ENCODE results near the gene UHMK1.
"Not testable (repeated sequence)": the region's sequence is repeated elsewhere in the genome, so short reads cannot be mapped to it uniquely, and the experiment has no call there.

The UHMK1 gene, protein sequence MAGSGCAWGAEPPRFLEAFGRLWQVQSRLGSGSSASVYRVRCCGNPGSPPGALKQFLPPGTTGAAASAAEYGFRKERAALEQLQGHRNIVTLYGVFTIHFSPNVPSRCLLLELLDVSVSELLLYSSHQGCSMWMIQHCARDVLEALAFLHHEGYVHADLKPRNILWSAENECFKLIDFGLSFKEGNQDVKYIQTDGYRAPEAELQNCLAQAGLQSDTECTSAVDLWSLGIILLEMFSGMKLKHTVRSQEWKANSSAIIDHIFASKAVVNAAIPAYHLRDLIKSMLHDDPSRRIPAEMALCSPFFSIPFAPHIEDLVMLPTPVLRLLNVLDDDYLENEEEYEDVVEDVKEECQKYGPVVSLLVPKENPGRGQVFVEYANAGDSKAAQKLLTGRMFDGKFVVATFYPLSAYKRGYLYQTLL

DNA sequence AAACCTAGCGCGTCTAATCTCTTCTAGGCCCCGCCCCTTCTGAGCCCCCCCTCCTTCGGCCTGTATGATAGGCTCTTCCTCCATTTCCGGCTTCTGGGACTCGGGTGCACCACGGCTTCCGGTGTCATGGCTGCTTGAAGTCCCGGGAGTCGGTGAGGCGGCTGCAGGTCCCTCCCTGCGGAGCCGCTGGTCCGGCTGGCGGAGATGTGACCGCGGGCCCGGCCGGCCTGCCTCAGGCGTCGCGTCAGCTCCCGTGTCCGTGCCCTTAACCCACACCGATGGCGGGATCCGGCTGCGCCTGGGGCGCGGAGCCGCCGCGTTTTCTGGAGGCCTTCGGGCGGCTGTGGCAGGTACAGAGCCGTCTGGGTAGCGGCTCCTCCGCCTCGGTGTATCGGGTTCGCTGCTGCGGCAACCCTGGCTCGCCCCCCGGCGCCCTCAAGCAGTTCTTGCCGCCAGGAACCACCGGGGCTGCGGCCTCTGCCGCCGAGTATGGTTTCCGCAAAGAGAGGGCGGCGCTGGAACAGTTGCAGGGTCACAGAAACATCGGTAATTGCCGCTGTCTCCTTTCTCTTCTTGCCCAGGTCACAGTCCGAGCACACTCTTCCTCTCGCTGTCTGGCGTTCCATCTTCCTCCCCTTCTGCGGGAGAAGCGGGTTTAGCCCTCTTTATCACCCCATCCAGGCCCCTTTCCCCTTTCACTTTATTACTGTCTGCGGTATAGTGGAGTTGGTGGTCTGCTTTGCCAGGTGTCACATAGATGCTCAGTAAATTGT lies at the start of gene UHMK1:
Gene UHMK1, plus strand, starts transcription at position 96 of the 773 bp plus-strand sequence. Its CDS starts 183 bp downstream, at position 279.
- peak; percentile 88 for DNase-seq (ENCODE audit: low read depth)

DNA sequence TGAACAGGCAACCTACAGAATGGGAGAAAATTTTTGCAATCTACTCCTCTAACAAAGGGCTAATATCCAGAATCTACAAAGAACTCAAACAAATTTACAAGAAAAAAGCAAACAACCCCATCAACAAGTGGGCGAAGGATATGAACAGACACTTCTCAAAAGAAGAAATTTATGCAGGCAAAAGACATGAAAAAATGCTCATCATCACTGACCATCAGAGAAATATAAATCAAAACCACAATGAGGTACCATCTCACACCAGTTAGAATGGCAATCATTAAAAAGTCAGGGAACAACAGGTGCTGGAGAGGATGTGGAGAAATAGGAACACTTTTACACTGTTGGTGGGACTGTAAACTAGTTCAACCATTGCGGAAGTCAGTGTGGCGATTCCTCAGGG lies 43.3 kb upstream of the UHMK1 start:
- DNase-seq (ENCODE audit: low read depth) = not testable (repeated sequence)

DNA sequence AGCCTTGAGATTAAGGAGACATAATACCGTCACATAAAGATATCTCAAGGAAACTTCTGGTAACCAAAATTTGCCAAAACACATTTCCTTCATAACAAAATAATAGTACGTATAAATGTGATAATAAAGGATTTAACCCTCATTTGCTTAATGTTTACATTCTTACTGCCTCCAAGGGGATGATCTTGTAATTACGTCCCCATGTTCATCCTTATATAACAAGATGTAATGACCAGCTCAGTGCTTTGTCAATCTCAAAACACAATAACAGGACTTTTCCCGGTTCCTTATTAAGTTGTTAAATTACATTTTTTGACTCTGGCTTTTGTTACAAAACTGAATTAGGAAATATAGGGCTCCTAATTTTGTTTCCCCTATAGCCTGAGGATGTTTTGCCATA lies 41.3 kb upstream of the UHMK1 start:
- DNase-seq (ENCODE audit: low read depth) = no peak

DNA sequence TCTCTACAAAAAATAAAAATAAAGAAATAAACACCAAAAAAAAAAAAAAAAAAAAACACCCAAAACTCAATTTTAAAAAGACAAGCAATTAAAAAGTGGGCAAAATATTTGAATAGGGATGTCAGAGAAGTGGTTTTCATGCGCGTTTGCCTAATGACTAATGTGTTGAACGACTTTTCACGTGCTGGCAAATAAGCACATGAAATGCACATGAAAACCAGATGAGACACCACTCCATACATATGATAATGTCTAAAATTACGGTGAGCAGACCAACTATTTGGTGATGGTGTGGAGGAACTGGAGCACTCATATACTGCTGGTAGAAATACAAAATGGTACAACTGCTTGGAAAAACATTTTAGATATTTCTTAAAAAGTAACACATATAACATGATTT lies 39.4 kb upstream of the UHMK1 start:
- no peak for DNase-seq (ENCODE audit: low read depth)

DNA sequence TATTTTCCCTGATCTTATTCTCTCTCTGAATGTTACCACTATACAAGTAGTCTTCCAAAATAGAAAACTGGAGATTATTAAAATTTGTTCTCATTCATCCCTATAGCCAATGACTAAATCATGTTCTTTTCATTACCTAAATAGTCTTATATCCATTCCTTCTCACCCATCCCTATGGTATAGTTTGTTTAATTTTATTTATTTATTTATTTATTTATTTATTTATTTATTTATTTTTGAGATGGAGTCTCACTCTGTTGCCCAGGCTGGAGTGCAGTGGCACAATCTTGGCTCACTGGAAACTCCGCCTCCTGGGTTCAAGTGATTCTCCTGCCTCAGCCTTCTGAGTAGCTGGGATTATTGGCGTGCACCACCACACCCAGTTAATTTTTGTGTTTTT lies 35.2 kb upstream of the UHMK1 start:
- DNase-seq (ENCODE audit: low read depth) = not testable (repeated sequence)

DNA sequence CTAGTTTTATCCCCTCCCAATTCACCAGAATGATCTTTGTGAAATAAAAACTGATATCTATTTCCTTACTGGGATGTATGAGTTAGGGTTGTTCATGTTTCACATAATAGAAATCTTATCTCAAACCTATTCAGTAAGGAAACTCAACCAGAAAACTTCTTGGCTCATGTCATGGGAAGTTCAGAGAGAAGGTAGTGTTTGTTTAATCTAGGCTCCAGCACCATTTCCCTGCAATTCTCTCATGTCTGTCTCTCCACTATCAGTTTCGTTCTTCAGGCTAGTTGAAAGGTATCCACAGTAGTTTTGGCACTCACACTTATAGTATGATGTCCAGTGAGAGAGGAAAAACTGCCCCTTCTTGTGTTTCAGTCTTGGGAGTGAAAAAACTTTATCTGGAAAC lies 34.6 kb upstream of the UHMK1 start:
- DNase-seq (ENCODE audit: low read depth) = no peak

DNA sequence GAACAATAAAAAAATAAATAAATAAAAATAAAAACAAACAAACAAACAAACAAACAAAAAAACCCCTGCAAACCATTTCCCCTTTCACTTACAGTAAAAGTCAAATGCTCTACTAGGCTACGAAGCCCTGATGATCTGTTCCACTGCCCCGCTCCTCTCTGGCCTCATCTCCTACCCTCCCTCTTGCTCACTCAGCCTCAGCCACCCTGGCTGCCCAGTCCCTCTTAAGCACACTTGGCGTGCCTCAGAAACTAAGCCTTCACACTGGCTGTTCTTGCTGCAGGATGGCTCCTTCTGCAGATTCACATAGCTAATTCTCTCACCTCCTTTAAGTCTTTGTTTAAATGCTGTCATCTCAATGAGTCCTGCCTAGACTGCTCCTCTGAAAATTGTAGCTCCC lies 30.8 kb upstream of the UHMK1 start:
- DNase-seq (ENCODE audit: low read depth) = no peak

DNA sequence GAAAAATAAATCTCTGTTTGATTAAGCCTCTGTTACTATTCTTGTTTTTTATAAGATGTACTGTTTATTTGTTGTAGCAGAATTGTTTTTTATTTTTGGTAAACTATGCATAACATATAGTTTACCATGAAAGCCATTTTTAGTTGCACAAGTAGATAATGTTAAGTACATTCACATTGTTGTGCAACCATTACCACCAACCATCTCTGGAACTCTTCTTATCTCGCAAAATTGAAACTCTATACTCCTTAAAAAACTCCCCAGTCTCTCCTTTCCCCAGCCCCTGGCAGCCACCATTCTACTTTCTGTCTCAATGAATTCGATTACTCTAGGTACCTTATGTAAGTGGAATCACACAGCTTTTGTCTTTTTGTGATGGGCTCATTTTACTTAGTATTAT lies 27.4 kb upstream of the UHMK1 start:
- DNase-seq (ENCODE audit: low read depth) = no peak

DNA sequence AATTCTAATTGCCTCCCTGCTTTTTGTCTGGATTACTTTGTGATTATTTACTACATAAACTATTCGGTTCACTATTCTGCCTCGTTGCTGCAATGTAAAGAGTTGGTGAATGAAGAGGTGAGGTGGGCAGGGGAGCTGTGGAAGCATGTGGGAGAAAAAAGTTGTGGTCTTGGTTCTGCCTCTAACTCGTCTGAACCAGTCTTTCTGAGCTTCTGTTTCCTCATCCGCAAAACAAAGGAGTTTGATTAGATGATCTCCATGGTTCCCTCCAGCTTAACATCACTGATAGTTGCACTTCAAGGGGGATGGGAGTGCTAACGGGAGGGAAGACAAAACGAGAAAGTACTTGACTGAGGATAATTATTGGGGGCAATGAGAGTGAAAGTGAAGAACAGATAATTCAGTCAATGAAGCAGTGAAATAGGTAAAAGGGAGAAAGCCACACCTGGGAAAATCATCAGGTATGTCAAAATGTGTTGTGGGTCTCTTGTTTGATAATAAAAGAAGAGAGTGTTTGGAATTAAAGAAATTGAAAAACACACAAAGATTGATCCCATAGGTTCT lies 26.2 kb upstream of the UHMK1 start:
- DNase-seq (ENCODE audit: low read depth) = no peak

DNA sequence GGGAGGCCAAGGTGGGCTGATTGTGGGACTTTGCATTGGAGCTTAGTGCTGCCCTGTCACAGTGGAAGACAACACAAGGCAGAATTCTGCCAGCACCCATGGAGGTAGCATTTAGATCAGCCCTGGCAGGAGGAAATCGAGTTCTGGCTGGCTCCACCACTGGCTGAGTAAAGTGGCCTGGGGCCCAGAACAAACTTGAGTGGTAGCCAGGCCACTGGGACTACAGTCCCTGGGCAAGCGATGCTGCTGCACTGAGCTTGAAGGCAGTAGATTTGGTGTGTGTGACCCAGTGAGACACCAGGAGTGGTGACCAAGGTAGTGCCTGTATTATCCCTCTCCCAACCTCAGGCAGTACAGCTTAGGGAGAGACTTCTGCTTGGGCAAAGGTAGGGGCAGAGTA lies 22.5 kb upstream of the UHMK1 start:
- no peak for DNase-seq (ENCODE audit: low read depth)

DNA sequence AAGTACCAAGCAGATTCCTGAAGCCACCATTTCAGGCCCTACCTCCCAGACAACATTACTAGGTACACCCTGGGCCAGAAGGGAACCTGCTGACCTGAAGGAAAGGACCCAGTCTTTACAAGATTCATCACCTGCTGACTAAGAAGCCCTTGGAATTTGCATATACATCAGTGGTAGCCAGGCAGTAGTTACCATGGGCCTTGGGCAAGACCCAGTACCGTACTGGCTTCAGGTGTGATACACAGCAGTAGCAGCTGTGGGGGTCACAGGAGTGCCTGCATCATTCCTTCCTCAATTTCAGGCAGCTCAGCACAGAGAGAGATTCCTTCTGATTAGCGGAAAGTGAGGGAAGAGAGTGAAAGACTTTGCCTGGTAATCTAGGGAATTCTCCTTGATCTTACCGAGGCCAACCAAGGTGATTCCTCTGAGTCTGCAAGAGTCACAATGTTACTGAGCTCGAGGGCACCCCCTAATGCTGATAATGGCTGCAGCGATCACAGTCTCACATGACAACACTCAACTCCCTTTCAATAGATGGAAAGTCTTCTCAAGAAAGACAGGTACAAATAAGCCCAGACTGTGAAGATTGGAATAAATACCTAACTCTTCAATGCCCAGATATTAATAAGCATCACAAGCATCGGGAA lies 22.0 kb upstream of the UHMK1 start:
- DNase-seq (ENCODE audit: low read depth) = no peak

DNA sequence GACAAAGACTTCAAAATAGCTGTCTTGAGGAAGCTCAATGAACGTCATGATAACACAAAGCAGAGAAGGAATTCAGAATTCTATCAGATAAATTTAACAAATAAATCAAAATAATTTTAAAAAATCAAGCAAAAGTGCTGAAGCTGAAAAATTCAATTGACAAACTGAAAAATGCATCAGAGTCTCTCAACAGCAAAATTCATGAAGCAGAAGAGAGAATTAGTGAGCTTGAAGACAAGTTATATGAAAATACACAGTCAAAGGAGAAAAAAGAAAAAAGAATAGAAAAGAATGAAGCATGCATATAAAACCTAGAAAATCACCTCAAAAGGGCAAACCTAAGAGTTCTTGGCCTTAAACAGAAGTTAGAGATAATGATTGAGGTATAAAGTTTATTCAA lies 21.0 kb upstream of the UHMK1 start:
- DNase-seq (ENCODE audit: low read depth) = no peak

DNA sequence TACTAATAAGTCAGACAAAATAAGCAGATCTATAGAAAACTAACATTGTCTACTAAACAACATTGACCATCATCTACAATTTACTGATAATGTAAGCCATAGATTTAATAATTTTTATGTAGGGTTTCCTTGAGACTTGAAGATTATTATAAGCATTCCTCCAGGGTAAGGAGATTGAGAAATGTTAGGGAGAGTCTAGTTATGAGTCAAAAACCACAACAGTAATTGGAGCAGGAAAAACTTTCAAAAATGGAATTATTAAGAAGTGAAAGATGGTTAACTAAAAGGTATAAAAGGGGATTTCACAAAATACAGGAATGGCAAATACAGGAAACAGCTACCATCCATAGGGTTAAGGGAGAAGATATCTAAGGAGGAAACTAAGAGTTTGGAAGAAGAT lies 12.4 kb upstream of the UHMK1 start:
- peak; percentile 34 for DNase-seq (ENCODE audit: low read depth)

DNA sequence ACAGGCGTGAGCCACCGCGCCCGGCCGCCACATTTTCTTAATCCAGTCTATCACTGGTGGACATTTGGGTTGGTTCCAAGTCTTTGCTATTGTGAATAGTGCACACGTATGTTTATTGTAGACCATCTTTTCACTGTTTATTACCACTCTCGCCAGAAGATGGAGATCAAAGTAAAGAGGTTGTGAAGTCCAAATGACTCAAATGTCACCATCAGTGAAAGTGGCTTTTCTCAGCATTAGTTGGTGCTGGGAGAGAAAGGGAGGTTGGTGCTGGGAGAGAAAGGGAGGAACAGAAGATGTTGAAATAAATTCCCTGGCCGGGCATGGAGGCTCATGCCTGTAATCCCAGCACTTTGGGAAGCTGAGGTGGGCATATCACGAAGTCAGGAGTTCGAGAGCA lies 10.4 kb upstream of the UHMK1 start:
- DNase-seq (ENCODE audit: low read depth) = no peak

DNA sequence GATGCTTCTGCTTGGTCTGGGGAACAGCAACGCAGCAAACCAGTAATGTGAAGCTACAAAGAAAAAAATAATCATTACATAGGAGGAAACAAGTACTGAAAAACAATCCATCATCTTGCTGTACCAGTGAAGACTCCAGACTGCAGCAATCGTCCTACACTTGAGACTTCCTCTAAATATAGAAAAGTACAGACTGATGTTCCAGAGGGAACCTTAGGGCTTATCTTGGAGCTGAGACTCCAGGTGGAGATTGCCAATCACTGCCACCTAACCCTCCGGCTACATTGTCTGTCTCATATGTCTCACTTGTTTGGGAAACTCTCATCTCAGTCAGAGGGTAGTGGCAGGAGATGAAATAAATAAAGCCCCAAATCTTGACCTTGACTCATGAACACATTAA lies 9.4 kb upstream of the UHMK1 start:
- no peak for DNase-seq (ENCODE audit: low read depth)

DNA sequence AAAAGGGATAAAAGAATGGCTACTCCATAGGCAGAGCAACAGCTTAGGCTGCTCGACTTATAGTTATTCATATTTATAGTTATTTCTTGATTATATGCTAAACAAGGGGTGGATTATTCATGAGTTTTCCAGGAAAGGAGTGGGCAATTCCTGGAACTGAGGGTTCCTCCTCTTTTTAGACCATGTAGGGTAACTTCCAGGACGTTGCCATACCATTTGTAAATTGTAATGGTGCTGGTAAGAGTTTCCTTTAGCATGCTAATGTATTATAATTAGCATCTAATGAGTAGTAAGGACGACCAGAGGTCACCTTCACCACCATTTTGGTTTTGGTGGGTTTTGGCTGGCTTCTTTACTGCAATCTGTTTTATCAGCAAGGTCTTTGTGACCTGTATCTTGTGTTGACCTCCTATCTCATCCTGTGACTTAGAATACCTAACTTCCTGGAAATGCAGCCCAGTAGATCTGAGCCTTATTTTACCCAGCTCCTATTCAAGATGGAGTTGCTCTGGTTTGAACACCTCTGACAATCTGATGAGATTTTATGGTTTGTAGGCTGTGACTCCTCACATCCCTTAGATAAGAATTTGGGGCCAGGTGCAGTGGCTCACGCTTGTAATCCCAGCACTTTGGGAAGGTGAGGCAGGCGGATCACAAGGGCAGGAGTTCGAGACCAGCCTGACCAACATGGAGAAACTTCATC lies 1.9 kb upstream of the UHMK1 start:
- DNase-seq (ENCODE audit: low read depth) = not testable (repeated sequence)

DNA sequence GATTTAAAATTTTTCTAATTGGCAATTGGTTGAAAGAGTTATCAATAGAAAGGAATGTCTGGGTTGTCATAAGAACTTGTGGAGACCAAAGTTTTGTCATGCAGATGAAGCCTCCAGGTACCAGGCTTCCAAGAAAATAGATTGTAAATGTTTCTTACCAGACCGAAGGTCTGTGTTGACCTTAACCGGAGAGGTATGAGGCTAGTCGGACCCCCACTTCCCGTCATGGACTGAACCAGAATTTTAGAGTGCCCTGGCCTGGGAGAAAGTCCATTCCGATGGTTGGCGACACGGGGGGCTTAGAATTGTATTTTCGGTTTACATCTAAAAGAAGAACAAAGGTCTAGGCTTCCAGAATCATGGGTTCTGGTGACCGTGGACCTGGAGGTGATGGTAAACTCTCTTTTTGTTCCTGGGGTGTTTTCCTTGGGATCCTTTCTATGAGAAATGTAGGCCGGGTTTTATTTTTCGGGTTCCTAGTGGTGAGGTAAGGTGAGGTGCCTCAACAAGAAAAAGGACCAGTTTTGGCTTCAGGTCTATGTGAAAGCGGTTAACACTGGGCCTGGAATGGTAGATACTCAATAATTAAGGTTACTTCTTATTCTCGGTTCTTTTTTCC lies 405 bp upstream of the UHMK1 start:
- no peak for DNase-seq (ENCODE audit: low read depth)

DNA sequence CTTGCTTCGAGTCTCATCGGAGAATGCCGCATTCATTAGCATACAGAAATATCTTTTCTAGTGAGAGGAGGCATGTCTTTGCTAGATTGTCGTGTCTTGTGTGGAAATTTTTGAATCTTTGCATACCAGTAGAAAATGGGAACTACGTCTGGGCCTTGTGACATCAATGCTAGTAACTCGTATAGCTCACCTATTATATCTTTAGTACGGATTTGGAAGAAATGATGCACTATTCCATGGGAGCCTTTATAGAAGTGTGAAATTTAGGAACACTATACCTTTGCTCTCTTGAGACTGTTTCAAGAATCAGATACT lies 835 bp downstream of the UHMK1 start:
- DNase-seq (ENCODE audit: low read depth) = no peak

DNA sequence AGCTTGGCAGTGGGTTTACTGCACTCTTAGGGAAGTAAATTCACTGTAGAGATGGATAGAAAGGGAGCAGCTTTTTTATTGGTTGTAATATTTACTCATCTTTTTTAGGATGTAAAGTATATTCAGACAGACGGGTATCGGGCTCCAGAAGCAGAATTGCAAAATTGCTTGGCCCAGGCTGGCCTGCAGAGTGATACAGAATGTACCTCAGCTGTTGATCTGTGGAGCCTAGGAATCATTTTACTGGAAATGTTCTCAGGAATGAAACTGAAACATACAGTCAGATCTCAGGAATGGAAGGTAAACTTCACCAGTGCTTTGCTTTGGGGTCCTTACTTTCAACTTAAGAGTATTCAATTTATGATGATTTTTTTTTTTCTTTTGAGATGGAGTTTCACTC lies 3.2 kb downstream of the UHMK1 start:
- no peak for DNase-seq (ENCODE audit: low read depth)

DNA sequence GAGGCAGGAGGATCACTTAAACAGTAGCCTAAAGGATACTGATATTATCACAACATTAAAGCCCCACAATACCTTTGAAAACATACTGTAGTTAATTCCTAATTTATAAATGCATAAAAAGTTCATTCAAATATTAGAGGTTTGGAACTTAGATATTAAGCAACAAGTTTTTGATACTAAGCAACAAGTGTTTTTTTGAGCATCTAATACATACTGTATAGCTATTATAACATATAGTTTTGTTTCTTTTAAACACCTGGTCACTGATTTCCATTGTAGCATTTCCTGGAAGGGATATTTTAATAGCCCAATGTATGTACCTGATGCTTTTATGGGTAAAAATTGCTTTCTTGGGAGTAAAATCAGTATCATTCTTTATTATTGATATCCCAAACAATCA lies 4.5 kb downstream of the UHMK1 start:
- DNase-seq (ENCODE audit: low read depth) = no peak

DNA sequence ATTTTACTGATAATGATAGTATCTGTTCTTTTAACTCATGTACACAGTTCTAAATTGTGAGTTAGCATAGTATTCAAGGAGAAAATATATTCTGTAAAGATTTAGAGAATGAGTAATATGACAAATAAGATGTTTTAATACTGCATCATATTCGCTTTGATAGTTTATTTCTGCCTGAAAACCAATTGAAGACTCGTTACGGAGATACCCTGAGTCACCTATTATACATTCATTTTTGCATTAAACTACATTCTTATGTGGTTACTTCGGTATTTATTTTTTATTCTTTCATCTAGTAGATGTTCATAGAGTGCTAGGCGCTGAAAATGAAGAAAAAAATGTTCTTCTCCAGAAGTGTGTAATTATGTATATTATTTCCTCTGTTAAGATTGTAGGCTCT lies 5.3 kb downstream of the UHMK1 start:
- no peak for DNase-seq (ENCODE audit: low read depth)

DNA sequence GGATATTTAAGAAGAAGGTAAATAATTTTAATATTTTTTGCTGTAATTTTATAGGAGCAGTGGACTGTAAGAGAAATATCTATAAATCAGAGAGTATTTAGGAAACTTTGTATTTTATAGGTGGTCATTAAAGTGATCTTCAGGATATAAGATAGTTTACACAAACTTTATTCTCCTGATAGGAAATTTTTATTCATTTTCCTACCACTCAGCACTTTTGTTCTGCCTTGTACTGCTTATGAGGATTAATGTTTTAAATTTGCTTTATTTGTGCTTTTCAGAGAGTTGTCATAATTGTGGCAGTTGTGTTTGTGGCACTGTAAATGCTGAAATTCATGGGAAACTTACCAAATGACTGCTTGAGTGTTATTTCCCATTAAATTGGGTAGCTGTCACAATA lies 29.7 kb downstream of the UHMK1 start:
- no peak for DNase-seq (ENCODE audit: low read depth)

Data from stromal cell of bone marrow (primary cell).